GM18499 (cell line): Measurements from ENCODE around the gene NEURL3.
A peak's percentile ranks its signal among the peaks of the same experiment; 100 is the strongest.
"Not testable (repeated sequence)": the region's sequence is repeated elsewhere in the genome, so short reads cannot be mapped to it uniquely, and the experiment has no call there.

Experiments
- ATAC-seq: cut with Tn5 transposase; IDR thresholded peaks from one replicate; pipeline ENCODE4 v1.9.1; 2021; ENCODE audit warnings: moderate number of reproducible peaks; ENCODE audit not compliant: insufficient read depth, unreplicated experiment

Gene NEURL3

GRCh38 chr2:96491860-96492497, 13.2 kb downstream of the NEURL3 start:
- no peak for ATAC-seq

GRCh38 chr2:96489663-96490062, 15.5 kb downstream of the NEURL3 start:
- ATAC-seq, result no peak

- ATAC-seq, result no peak
These were observed 15.9 kb downstream of the NEURL3 start for GRCh38 chr2:96489261-96489660.

GRCh38 chr2:96486696-96487095, 18.5 kb downstream of the NEURL3 start:
- no peak for ATAC-seq

GRCh38 chr2:96485751-96486651, 19.2 kb downstream of the NEURL3 start:
- peak; percentile 64 for ATAC-seq

- ATAC-seq, result no peak
These were observed 19.8 kb downstream of the NEURL3 start for GRCh38 chr2:96485350-96485749.

- ATAC-seq, result no peak
These were observed 21.1 kb downstream of the NEURL3 start for GRCh38 chr2:96484091-96484490.

GRCh38 chr2:96477458-96477857, 27.7 kb downstream of the NEURL3 start:
- ATAC-seq, result no peak

- ATAC-seq, result no peak
These were observed 33.4 kb downstream of the NEURL3 start for GRCh38 chr2:96471772-96472171.

- ATAC-seq, result no peak
These were observed 34.5 kb downstream of the NEURL3 start for GRCh38 chr2:96470636-96471035.

- no peak for ATAC-seq
These were observed 35.0 kb downstream of the NEURL3 start for GRCh38 chr2:96470109-96470508.

GRCh38 chr2:96468904-96469303, 36.3 kb downstream of the NEURL3 start:
- no peak for ATAC-seq

GRCh38 chr2:96464651-96465050, 40.5 kb downstream of the NEURL3 start:
- no peak for ATAC-seq

GRCh38 chr2:96464061-96464460, 41.1 kb downstream of the NEURL3 start:
- ATAC-seq, result no peak

- ATAC-seq, result no peak
These were observed 42.0 kb downstream of the NEURL3 start for GRCh38 chr2:96463119-96463518.

GRCh38 chr2:96461616-96462015, 43.5 kb downstream of the NEURL3 start:
- ATAC-seq, result not testable (repeated sequence)

- ATAC-seq, result no peak
These were observed 53.1 kb downstream of the NEURL3 start for GRCh38 chr2:96452053-96452452.

GRCh38 chr2:96449637-96450036, 55.5 kb downstream of the NEURL3 start:
- ATAC-seq, result no peak

GRCh38 chr2:96449174-96449573, 56.0 kb downstream of the NEURL3 start:
- no peak for ATAC-seq

- ATAC-seq, result no peak
These were observed 57.4 kb downstream of the NEURL3 start for GRCh38 chr2:96447726-96448125.
